H1 (cell line): ENCODE measurements around the gene UVRAG. TPM values are rescaled to one million over a fixed set of nuclear protein-coding genes. Genes with fewer than 3 reads are reported as not detected.

Source experiments
- CTCF ChIA-PET: fragments of 300-600 bp; sonication (Branson Sonifier 250); formaldehyde crosslinking; loops from one replicate; lab custom pipeline; 2021; ENCODE audit not compliant: partially characterized antibody; lab: Charles Lee
- POLR2A ChIA-PET: fragments of 300-600 bp; sonication (Branson Sonifier 250); formaldehyde crosslinking; loops from one replicate; lab custom pipeline; 2021; ENCODE audit warnings: inconsistent platforms; ENCODE audit not compliant: partially characterized antibody; lab: Charles Lee
- DNase-seq, 2 experiments: peaks; one replicate each; pipeline versions ENCODE4 v3.0.0 to v3.0.0-alpha.2; 2010 to 2022; ENCODE audit warnings: low spot score in 2 of 2, low read depth in 1 of 2, mixed read lengths in 1 of 2
- FAIRE-seq: peaks from 2 replicates; lab custom pipeline; 2011; peaks lifted over from hg19 to GRCh38; lab: Jason Lieb, UNC
- H2AFZ ChIP-seq: 2 replicates; pipeline ENCODE4 v1.8.1; 2012; ENCODE audit warnings: low read length, inconsistent platforms
- H2AK5ac ChIP-seq: 2 replicates; pipeline ENCODE4 v1.6.1; 2013; ENCODE audit warnings: low read depth, low read length
- H2BK120ac ChIP-seq: replicated peaks from 2 replicates; pipeline ENCODE3; 2013; ENCODE audit warnings: low read depth, low read length, inconsistent platforms
- H2BK12ac ChIP-seq: 2 replicates; pipeline ENCODE4 v1.6.1; 2013; ENCODE audit warnings: low read depth, low read length
- H2BK15ac ChIP-seq: 2 replicates; pipeline ENCODE4 v1.6.1; 2013; ENCODE audit warnings: low read length
- H2BK20ac ChIP-seq: 2 replicates; pipeline ENCODE4 v1.6.1; 2013; ENCODE audit warnings: low read length
- H2BK5ac ChIP-seq: 2 replicates; pipeline ENCODE4 v1.6.1; 2013; ENCODE audit warnings: low read depth, low read length
- H3K14ac ChIP-seq: 2 replicates; pipeline ENCODE4 v1.6.1; 2013; ENCODE audit warnings: inconsistent platforms; ENCODE audit not compliant: insufficient read length
- H3K18ac ChIP-seq: 2 replicates; pipeline ENCODE4 v1.6.1; 2013; ENCODE audit warnings: low read length; ENCODE audit errors: extremely low read depth
- H3K23ac ChIP-seq: 2 replicates; pipeline ENCODE4 v1.6.1; 2013; ENCODE audit warnings: inconsistent platforms; ENCODE audit not compliant: insufficient read length
- H3K23me2 ChIP-seq: 2 replicates; pipeline ENCODE4 v1.6.1; 2013; ENCODE audit warnings: low read depth, low read length
- H3K27ac ChIP-seq: 2 replicates; pipeline ENCODE4 v1.6.1; 2011; ENCODE audit warnings: low read depth, low read length, inconsistent platforms
- H3K27me3 ChIP-seq, 4 experiments: replicated peaks in 1 of 4; 1 replicate in 1 of 4; 2 replicates in 3 of 4; pipeline versions ENCODE4 v1.6.1 to v1.8.1; 2011 to 2013; ENCODE audit warnings: low read length in 3 of 4, mild to moderate bottlenecking in 3 of 4, inconsistent platforms in 2 of 4, mixed read lengths in 2 of 4, moderate library complexity in 1 of 4; ENCODE audit not compliant: control insufficient read depth in 3 of 4, insufficient read depth in 3 of 4; ENCODE audit errors: extremely low read depth in 1 of 4
- H3K36me3 ChIP-seq, 4 experiments: 2 replicates each; pipeline versions ENCODE4 v1.6.1 to v1.8.1; 2011 to 2013; ENCODE audit warnings: mild to moderate bottlenecking in 4 of 4, low read length in 3 of 4, moderate library complexity in 2 of 4, control low read depth in 1 of 4, inconsistent platforms in 1 of 4; ENCODE audit not compliant: insufficient read depth in 4 of 4, control insufficient read depth in 2 of 4
- H3K4ac ChIP-seq: replicated peaks from 2 replicates; pipeline ENCODE3; 2013; ENCODE audit warnings: low read length, low read depth, mixed read lengths, inconsistent platforms; ENCODE audit not compliant: insufficient read length
- H3K4me1 ChIP-seq, 4 experiments: replicated peaks in 1 of 4; 1 replicate in 1 of 4; 2 replicates in 3 of 4; pipeline versions ENCODE4 v1.6.1 to v1.8.1; 2011 to 2013; ENCODE audit warnings: low read length in 3 of 4, inconsistent platforms in 2 of 4, mixed read lengths in 1 of 4; ENCODE audit not compliant: insufficient read depth in 4 of 4, control insufficient read depth in 3 of 4
- H3K4me2 ChIP-seq, 2 experiments: 2 replicates each; pipeline versions ENCODE4 v1.6.1 to v1.8.1; 2011 to 2013; ENCODE audit warnings: low read depth in 2 of 2, low read length in 2 of 2, control low read depth in 1 of 2, inconsistent platforms in 1 of 2, mild to moderate bottlenecking in 1 of 2; ENCODE audit not compliant: insufficient read depth in 1 of 2
- H3K4me3 ChIP-seq, 4 experiments: fragments of 200-600, 300-600 bp in 1 of 4; sonication (generic), shearing (Covaris generic), sonication (Bioruptor Twin) in 1 of 4; 2 replicates each; pipeline versions ENCODE4 v1.5.1 to v1.8.1; 2011 to 2016; ENCODE audit warnings: low read length in 4 of 4, low read depth in 3 of 4, control low read depth in 2 of 4, inconsistent platforms in 2 of 4, mild to moderate bottlenecking in 2 of 4, mixed read lengths in 1 of 4, moderate library complexity in 1 of 4; ENCODE audit not compliant: insufficient read depth in 2 of 4; ENCODE audit errors: extremely low read depth in 1 of 4
- H3K56ac ChIP-seq: replicated peaks from 2 replicates; pipeline ENCODE3; 2013; ENCODE audit warnings: low read depth, mild to moderate bottlenecking, mixed read lengths, low read length, inconsistent platforms; ENCODE audit not compliant: insufficient read length
- H3K79me1 ChIP-seq: 2 replicates; pipeline ENCODE4 v1.6.1; 2013; ENCODE audit warnings: low read depth, low read length, control low read depth
- H3K79me2 ChIP-seq, 2 experiments: 2 replicates each; pipeline versions ENCODE4 v1.6.1 to v1.8.1; 2012 to 2013; ENCODE audit warnings: low read length in 2 of 2, mild to moderate bottlenecking in 2 of 2, inconsistent platforms in 1 of 2; ENCODE audit not compliant: insufficient read depth in 2 of 2, control insufficient read depth in 1 of 2
- H3K9ac ChIP-seq, 4 experiments: replicated peaks in 1 of 4; 1 replicate in 1 of 4; 2 replicates in 3 of 4; pipeline versions ENCODE4 v1.6.1 to v1.8.1; 2011 to 2013; ENCODE audit warnings: low read depth in 3 of 4, low read length in 3 of 4, control low read depth in 2 of 4, mild to moderate bottlenecking in 2 of 4, moderate library complexity in 2 of 4, inconsistent platforms in 1 of 4; ENCODE audit errors: extremely low read depth in 1 of 4
- H3K9me3 ChIP-seq, 2 experiments: 2 replicates each; pipeline versions ENCODE4 v1.6.1 to v1.8.1; 2012 to 2013; ENCODE audit warnings: mild to moderate bottlenecking in 2 of 2, moderate library complexity in 2 of 2, control low read depth in 1 of 2, inconsistent platforms in 1 of 2, low read depth in 1 of 2, low read length in 1 of 2, mixed read lengths in 1 of 2; ENCODE audit not compliant: insufficient read depth in 2 of 2
- H4K20me1 ChIP-seq, 2 experiments: replicated peaks in 1 of 2; 2 replicates each; pipeline versions ENCODE3 to v1.8.1; 2011 to 2013; ENCODE audit warnings: inconsistent platforms in 2 of 2, low read length in 2 of 2, mild to moderate bottlenecking in 1 of 2; ENCODE audit not compliant: insufficient read depth in 2 of 2, control insufficient read depth in 1 of 2
- H4K5ac ChIP-seq: 2 replicates; pipeline ENCODE4 v1.6.1; 2013; ENCODE audit warnings: low read length, low read depth, mixed read lengths, inconsistent platforms; ENCODE audit not compliant: insufficient read length
- H4K8ac ChIP-seq: 2 replicates; pipeline ENCODE4 v1.8.0; 2013; ENCODE audit warnings: mild to moderate bottlenecking, moderate library complexity, low read length, inconsistent platforms; ENCODE audit not compliant: insufficient read depth; ENCODE audit errors: extremely low read depth
- H4K91ac ChIP-seq: replicated peaks from 2 replicates; pipeline ENCODE3; 2013; ENCODE audit warnings: low read length, mixed read lengths, inconsistent platforms; ENCODE audit not compliant: insufficient read length
- BACH1 ChIP-seq: IDR thresholded peaks from 2 replicates; pipeline ENCODE4 v1.6.1; 2012; ENCODE audit warnings: low read length, improper control_type of control experiment
- CBX8 ChIP-seq: fragments of 300-800, 300-1000 bp; sonication (generic); IDR thresholded peaks from 2 replicates; pipeline ENCODE4 v1.7.1; 2016; ENCODE audit warnings: low read depth, low read length, borderline replicate concordance
- EP300 ChIP-seq, 2 experiments: IDR thresholded peaks; 1 replicate in 1 of 2; 2 replicates in 1 of 2; pipeline ENCODE4 v1.6.1; 2011 to 2012; ENCODE audit warnings: low read depth in 2 of 2, low read length in 2 of 2, mild to moderate bottlenecking in 2 of 2, borderline replicate concordance in 1 of 2, inconsistent platforms in 1 of 2, moderate library complexity in 1 of 2
- EZH2 ChIP-seq: fragments of 200-600 bp; sonication (generic); IDR thresholded peaks from 2 replicates; pipeline ENCODE4 v1.7.1; 2012; ENCODE audit warnings: low read depth, mild to moderate bottlenecking, moderate library complexity, low read length, inconsistent platforms; ENCODE audit not compliant: severe bottlenecking
- KDM5A ChIP-seq: fragments of 200-600 bp; IDR thresholded peaks from 2 replicates; pipeline ENCODE4 v1.7.1; 2012; ENCODE audit warnings: mild to moderate bottlenecking, low read length, inconsistent platforms, mixed read lengths
- POU5F1 ChIP-seq: IDR thresholded peaks from 2 replicates; pipeline ENCODE4 v1.6.1; 2011; ENCODE audit warnings: low read depth, mild to moderate bottlenecking, low read length, moderate library complexity
- RXRA ChIP-seq: IDR thresholded peaks from 2 replicates; pipeline ENCODE4 v1.6.1; 2011; ENCODE audit warnings: low read depth, mild to moderate bottlenecking, low read length, moderate library complexity; ENCODE audit not compliant: insufficient read depth
- SUZ12 ChIP-seq: fragments of 200-600 bp; sonication (generic); IDR thresholded peaks from 2 replicates; pipeline ENCODE4 v1.6.1; 2012; ENCODE audit warnings: mild to moderate bottlenecking, inconsistent platforms, low read length, moderate library complexity, mixed read lengths
- WGBS, 2 experiments: shearing (Covaris generic) in 1 of 2; methylation state at CpG; one replicate each; pipeline versions ENCODE4 v1.1.6 to v1.1.7; 2013 to 2015; ENCODE audit warnings: low lambda C conversion rate in 2 of 2, mixed read lengths in 2 of 2, inconsistent platforms in 1 of 2, low coverage in 1 of 2, missing lambda C conversion rate in 1 of 2; ENCODE audit not compliant: insufficient replicate concordance in 2 of 2, insufficient coverage in 1 of 2, insufficient read length in 1 of 2; ENCODE audit errors: extremely low coverage in 1 of 2, missing lambda C conversion rate in 1 of 2; 5-methylcytosine and 5-hydroxymethylcytosine counted together
- polyA plus RNA-seq, 7 experiments: library from polyadenylated mRNA; depleted of rRNA in 3 of 7; stranded (reverse) in 5 of 7; unstranded in 2 of 7; fragments of >200 nt in 5 of 7; fragments of 200-250 nt in 2 of 7; gene quantifications; 1 replicate in 5 of 7; 2 replicates in 1 of 7; 4 replicates in 1 of 7; pipeline versions ENCODE4 v1.2.1 to v1.2.3, GENCODE V29; 2011 to 2013; ENCODE audit warnings: missing spikeins in 2 of 7, mixed read lengths in 2 of 7
- total RNA-seq: library from RNA; stranded (reverse); fragmentation: NEBNext Ultra II Directional; extraction: Animal tissue kit (Norgen Biotek cat#: 25700); gene quantifications from 2 replicates; pipeline ENCODE4 v1.2.1, GENCODE V29; 2021
- TF ChIP-seq, protein P1 (sequence below): IDR thresholded peaks from 2 replicates; pipeline ENCODE4 v1.6.1; 2012; ENCODE audit warnings: low read length, inconsistent platforms
- TF ChIP-seq, protein P2 (sequence below): IDR thresholded peaks from 2 replicates; pipeline ENCODE4 v1.6.1; 2011; ENCODE audit warnings: low read length, improper control_type of control experiment

UVRAG gene
- total and polyA plus RNA-seq, 2 of the 8 experiments (the other 6 are each of a cell fraction or from before 2014, with no cell fraction given): 5.5 to 14.7 TPM

DNA sequence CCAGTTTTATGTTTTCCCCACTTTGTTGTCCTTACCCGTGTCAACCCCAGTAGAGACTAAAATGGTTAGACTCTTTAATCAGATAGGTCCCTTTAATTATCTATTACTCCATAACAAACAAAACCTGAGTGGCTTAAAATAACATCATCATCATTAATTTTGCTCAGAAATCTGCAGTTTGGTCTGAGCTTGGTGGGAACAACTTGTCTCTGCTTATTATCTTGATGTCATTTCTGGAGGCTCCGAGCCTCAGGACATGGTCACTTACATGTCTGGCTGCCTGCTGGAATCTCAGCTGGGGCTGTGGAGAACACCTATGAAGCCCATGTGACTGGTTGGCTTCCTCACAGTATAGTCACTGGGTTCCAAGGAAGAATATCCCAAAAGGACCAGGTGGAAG, 26.7 kb downstream of the UVRAG start:
- no peak overlapping the region for H2BK5ac ChIP-seq
- DNase-seq: no peak
- no peaks in the 10 kb centered on the region for H3K36me3 ChIP-seq
- H4K8ac ChIP-seq: no peak overlapping the region
- no peak overlapping the region for H3K4me3 ChIP-seq
- H3K23ac ChIP-seq: no peak overlapping the region
- H3K9ac ChIP-seq: no peak overlapping the region
- no peaks in the 10 kb centered on the region for H3K23me2 ChIP-seq
- no peaks in the 10 kb centered on the region for H3K9me3 ChIP-seq
- no peaks in the 10 kb centered on the region for H3K27me3 ChIP-seq
- H2BK15ac ChIP-seq: no peak overlapping the region
- H2BK20ac ChIP-seq: no peak overlapping the region
- no peak overlapping the region for H3K56ac ChIP-seq
- H3K79me2 ChIP-seq: peaks cover 0 to 14% of the 10 kb centered on the region in 2 experiments; a peak in 2 of 4 replicates
- H2BK12ac ChIP-seq: no peak overlapping the region
- no peak overlapping the region for H3K4me2 ChIP-seq
- no peak overlapping the region for H4K5ac ChIP-seq
- ChIA-PET POLR2A (no interaction called here), CTCF (interaction anchor here (1.0 kb wide), 1 partner anchor 9 kb away, joined by 3 read pairs; no protein-coding TSS in a partner anchor)
- H3K14ac ChIP-seq: no peak overlapping the region
- no peak overlapping the region for H2AK5ac ChIP-seq
- H2AFZ ChIP-seq: no peak overlapping the region
- no peaks in the 10 kb centered on the region; the same call in 1 of the 2 replicates for H3K79me1 ChIP-seq
- 97% methylated on average over 2 of the region's 2 CpGs; no CpG with 5 or more reads in 1 of the 2 experiments for WGBS, 2 experiments
- no peak overlapping the region for H3K18ac ChIP-seq
- no peak overlapping the region for H2BK120ac ChIP-seq
- no peaks in the 10 kb centered on the region for H3K4me1 ChIP-seq
- FAIRE-seq: no peak
- no peaks in the 10 kb centered on the region for H4K20me1 ChIP-seq
- H3K4ac ChIP-seq: no peak overlapping the region
- no peak overlapping the region for H3K27ac ChIP-seq
- no peak overlapping the region for H4K91ac ChIP-seq
- TF ChIP-seq CBX8: no peak
- TF ChIP-seq RXRA: no peak
- TF ChIP-seq, protein P1, sequence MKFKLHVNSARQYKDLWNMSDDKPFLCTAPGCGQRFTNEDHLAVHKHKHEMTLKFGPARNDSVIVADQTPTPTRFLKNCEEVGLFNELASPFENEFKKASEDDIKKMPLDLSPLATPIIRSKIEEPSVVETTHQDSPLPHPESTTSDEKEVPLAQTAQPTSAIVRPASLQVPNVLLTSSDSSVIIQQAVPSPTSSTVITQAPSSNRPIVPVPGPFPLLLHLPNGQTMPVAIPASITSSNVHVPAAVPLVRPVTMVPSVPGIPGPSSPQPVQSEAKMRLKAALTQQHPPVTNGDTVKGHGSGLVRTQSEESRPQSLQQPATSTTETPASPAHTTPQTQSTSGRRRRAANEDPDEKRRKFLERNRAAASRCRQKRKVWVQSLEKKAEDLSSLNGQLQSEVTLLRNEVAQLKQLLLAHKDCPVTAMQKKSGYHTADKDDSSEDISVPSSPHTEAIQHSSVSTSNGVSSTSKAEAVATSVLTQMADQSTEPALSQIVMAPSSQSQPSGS: no peak
- no peak for TF ChIP-seq EZH2
- no peak for TF ChIP-seq POU5F1
- no peak for TF ChIP-seq KDM5A
- no peak for TF ChIP-seq BACH1
- no peak for TF ChIP-seq EP300 (IDR thresholded peaks at IDR 0.05; ENCODE audit: borderline replicate concordance in 1 of 2, low read depth in 2 of 2, low read length in 2 of 2)
- no peak for TF ChIP-seq SUZ12
- TF ChIP-seq, protein P2, sequence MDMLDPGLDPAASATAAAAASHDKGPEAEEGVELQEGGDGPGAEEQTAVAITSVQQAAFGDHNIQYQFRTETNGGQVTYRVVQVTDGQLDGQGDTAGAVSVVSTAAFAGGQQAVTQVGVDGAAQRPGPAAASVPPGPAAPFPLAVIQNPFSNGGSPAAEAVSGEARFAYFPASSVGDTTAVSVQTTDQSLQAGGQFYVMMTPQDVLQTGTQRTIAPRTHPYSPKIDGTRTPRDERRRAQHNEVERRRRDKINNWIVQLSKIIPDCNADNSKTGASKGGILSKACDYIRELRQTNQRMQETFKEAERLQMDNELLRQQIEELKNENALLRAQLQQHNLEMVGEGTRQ: no peak
